Epidermal melanocyte (primary cell): ENCODE results near the gene SLC18B1.
A peak's percentile ranks its signal among the peaks of the same experiment; 100 is the strongest.
"Not testable (repeated sequence)": the region's sequence is repeated elsewhere in the genome, so short reads cannot be mapped to it uniquely, and the experiment has no call there.

Source experiments
- DNase-seq: peaks from one replicate; pipeline ENCODE4 v3.0.0; 2011; ENCODE audit warnings: low spot score; ENCODE audit not compliant: insufficient read length

Gene SLC18B1

DNA sequence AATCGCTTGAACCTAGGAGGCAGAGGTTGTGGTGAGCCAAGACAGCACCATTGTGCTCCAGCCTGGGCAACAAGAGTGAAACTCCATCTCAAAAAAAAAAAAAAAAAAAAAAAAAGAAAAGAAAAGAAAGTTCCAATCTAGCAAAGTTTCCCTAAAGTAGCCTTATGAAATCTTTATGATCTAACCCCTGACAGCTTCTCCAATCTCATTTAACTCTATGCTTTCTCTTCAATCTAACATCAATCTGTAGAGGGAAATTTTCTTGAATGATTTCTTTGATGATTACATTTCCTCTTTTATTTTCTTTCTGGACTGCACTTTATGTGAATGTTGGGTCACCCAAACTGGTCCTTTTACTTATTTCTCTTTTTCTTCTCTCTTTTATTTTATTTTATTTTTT, 2.2 kb upstream of the SLC18B1 start:
- DNase-seq: no peak

DNA sequence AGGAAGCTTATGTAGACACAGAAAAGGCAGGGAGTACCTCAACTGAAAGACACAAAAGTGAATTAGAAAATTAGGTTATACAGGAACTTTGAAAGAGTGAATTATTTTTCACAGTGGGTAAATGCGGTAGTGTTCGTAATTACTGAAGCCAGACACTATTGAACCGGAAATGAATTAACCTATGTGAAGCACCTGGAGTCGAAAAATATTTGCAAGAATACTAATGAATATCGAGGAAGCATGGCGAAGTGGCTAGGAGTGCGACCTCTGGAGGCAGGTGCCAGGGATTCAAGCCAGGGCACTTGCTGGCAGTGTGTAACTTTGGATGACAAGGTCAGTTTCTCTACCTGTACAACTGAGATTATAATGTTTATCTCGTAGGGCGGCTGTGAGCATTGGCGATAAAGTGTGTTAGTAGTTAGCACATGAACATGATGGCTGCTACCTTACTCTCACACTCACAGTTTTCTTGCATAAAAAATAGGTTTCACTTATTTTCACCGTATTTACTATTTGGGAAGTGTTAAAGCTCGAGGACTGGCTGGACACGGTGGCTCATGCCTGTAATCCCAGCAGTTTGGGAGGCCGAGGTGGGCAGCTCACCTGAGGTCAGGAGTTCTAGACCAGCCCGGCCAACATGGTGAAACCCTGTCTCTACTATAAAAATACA, 567 bp upstream of the SLC18B1 start:
- no peak for DNase-seq

DNA sequence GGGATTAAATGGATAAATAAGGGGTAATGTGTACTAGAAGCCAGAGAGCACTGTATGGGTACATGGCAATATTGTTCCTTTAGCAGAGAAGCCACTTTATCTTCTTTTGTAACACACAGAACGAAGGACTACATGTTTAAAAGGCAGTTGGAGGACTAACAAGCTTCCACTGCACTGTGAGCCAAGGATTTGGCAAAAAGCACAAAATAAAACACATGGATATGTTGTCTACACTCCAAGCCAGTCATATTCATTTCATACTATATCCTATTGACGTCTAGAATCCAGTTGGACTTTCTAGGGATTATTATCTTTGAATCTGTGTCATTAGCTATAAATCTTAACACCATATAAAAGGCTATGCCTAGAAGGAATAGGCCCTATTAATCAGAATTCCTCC, 3.0 kb downstream of the SLC18B1 start:
- no peak for DNase-seq

DNA sequence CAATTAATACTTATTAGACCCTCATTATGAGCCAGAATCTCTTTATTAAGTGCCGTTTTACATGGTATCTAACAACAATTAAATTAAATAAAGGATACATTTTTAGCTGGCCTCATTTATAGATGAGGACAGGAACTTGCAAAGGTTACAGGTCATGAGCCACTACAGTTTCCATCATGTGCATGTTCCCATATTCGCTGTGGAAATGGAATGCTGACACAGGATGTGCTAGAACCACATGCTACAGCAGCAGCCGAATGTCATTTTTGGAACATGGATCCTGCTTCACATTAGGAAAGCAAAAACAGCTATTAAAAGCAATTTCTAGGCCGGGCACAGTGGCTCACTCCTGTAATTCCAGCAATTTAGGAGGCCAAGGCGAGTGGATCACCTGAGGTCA, 5.9 kb downstream of the SLC18B1 start:
- no peak for DNase-seq

GRCh38 chr6:132790450-132790849, 8.0 kb downstream of the SLC18B1 start:
- no peak for DNase-seq

DNA sequence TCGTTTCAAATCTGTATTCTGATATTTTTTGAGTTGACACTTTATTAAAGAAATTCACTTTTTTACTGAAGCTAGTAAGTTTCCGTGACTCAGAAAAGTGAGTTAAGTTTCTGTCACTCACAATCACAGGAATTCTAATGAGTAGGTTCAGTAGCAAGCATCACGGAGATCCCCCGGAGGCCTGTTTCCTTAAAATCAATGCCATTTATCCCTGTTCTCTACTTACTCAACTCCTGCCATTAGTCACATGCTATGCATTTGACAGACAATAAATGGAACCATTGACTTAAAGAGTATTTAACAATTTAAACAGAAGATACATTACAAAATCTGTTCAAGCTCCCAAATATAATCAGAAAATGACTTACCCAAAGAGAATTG, 9.1 kb downstream of the SLC18B1 start:
- no peak for DNase-seq

- no peak for DNase-seq
Observed at GRCh38 chr6:132788658-132789395, 9.6 kb downstream of the SLC18B1 start.

DNA sequence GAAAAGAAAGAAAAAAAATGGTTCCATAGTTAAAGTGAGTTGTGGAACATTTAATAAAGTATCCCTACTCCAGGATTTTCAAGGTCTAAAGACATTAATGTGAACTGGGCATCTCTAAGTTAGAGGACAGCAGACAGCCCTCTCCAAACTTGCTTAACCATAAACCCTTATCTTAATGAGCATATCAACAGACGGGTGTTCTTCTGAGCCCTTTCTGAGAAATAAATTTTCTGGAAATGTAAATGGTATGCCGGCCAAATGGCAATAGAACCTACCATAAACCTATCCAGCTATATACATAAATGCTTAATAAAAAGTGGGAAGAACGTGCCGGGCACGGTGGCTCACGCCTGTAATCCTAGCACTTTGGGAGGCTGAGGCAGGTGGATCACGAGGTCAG, 12.5 kb downstream of the SLC18B1 start:
- no peak for DNase-seq

- no peak for DNase-seq
Observed at GRCh38 chr6:132780770-132781371, 17.6 kb downstream of the SLC18B1 start.

DNA sequence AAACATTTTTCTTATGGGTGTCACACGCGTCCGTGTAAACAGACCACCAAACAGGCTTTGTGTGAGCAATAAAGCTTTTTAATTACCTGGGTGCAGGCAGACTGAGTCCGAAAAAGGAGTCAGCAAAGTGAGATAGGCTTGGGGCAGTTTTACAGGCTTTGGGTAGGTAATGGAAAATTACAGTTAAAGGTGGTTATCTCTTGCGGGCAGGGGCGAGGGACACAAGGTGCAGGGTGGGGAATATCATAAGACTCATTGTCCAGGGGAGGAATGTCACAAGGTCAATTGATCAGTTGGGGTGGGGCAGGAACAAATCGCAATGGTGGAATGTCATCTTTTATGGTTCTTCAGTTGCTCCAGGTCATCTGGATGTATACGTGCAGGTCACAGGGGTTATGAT, 20.6 kb downstream of the SLC18B1 start:
- DNase-seq: not testable (repeated sequence)

DNA sequence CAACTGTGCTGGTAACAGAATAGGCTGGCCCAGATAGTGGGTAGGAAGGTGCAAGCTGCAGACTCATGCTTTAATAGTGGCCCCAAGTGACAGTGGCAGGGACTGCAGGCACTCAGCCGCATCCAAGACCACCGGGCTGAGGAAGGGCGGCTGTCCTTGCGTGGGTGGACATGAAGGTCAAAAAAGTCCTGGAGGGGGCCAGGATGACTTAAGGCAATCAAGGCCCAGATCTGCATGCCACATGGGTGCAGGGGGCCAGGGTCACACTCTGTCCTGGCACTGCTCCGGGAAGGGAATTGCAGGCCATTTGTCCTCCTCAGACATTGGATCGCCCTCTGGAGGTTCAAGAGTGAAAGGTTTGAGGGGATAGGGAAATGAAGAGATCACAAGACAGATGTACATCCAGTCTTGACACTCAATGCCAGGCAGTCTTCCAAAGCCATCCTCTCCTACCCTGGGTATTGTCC, 30.4 kb downstream of the SLC18B1 start:
- DNase-seq: no peak

DNA sequence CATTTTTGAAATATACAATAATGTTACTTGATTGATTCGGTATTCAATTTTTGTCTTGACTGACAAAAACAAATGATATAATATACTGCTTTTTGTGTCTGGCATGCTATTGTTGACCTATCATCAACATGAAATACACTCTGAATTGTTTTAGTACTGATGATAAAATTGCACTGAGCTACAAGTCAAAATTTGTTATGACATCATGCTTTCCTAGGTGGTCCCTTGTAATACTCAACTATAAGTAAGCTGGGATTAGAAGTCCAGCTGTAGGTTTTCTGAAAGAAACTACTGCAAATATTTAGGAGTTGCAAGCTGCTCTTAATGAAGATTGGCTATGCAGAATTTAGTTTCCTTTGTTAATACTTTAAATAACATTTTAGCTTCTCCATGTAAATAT, 32.9 kb downstream of the SLC18B1 start:
- DNase-seq: no peak

DNA sequence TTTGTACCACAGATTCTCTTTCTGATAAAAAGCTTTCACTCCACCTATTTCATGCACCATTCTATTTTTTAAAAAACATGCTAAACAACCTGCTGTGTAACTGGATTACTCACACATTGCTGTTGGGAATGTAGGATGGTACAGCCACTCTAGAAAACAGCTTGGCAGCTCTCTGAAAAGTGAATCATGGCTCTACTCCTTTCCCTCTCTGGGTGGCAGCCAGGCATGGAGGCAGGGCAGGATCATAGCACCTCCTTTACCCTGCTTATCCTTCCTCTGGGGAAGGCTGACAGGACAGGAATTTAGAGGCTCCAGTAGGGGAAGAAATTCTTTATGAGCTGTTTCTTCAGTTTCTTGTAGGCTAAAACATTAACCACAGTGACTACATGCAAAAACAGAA, 34.1 kb downstream of the SLC18B1 start:
- peak; percentile 48 for DNase-seq

DNA sequence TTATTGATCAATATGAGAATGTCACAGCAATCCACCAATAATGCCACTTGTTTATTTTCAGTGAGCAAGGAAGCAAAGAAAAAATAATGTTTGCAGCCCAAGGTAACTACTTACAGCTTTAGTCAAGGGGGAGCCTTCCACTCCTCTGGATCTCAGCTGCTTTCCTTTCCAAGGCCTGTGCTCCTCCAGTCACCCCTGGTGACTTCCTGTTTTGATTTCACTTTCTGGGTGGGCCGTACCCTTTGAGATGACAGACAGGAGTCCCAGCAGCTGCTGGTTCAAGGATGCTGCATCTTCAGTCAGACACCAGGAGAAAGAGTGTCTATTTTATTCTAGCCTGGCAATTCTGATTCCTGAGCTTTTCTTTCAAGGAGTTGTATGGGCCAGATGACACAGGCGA, 35.2 kb downstream of the SLC18B1 start:
- no peak for DNase-seq

GRCh38 chr6:132760256-132760655, 38.2 kb downstream of the SLC18B1 start:
- no peak for DNase-seq

DNA sequence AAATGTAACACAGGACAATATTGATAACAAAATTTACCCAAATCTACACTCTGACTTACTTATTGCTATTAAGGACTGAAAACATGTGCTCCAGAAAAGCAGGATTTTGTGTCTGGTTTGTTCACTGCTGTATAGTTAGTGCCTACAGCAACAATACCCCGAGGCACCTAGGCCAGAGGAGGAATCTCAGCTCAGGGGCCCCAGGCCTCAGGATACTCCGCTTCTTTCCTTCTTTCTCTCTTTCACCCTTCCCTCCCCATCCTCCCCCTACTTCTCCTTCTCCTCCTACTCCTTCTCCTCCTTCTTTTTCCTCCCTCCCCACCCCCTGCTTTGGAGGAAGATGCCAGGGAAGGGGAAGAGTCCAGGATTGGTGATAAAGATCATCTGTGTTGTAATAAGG, 39.7 kb downstream of the SLC18B1 start:
- no peak for DNase-seq

- no peak for DNase-seq
Observed at GRCh38 chr6:132752255-132752654, 46.2 kb downstream of the SLC18B1 start.

DNA sequence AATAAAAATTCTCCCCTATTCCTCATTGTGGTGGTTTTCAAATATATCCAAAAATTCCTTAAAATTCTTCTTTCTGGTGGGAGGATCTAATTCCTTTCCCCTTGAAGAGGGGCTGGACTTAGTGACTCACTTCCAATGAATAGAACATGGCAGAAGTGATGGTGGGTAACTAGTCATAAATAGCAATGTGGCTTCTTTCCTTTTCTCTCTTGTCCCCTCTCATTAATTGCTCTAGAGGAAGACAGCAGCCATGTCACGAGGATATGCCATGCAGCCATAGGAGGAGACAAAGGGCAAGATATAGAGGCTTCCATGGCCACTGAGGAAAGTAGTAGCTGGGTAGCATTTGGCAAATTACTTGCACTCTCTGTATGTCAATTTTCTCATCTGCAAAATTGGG, 46.6 kb downstream of the SLC18B1 start:
- no peak for DNase-seq

- DNase-seq: no peak
Observed at GRCh38 chr6:132751306-132751705, 47.1 kb downstream of the SLC18B1 start.

- no peak for DNase-seq
Observed at GRCh38 chr6:132750455-132751248, 47.8 kb downstream of the SLC18B1 start.

DNA sequence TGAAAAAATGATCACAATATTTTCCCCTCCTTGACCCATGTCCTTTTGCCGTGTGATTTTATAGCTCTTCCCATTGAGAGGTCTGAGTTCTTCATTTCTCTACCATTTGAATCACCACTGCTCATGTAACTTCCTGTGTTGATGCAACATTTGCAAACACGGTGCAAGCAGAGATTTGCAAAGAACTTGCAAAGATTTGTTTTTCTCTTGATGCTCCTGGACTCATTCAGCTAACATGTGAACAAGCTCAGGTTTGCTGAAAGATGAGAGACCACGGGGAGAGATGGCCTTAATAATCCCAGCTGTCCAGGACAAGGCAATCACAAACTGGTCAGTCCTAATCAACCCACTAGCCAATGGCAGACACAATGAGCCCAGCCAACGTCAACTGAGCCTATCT, 49.3 kb downstream of the SLC18B1 start:
- DNase-seq: no peak

GRCh38 chr6:132748446-132748845, 50.0 kb downstream of the SLC18B1 start:
- DNase-seq: no peak
